GM23338 (cell line): ENCODE measurements around the gene AQP9.

Experiments
- CTCF ChIP-seq, 2 experiments: fragments of 200-600 bp in 1 of 2; sonication (generic) in 1 of 2; conservative IDR thresholded peaks; 2 replicates each; pipeline versions ENCODE4 v1.5.1 to v1.6.1; 2016 to 2017; ENCODE audit warnings: antibody characterized with exemption in 2 of 2, low read depth in 2 of 2, mild to moderate bottlenecking in 2 of 2, moderate library complexity in 1 of 2
- EZH2phosphoT487 ChIP-seq: fragments of 200-600 bp; sonication (generic); IDR thresholded peaks from one replicate; pipeline ENCODE4 v1.8.1; 2018; ENCODE audit warnings: antibody characterized with exemption; ENCODE audit not compliant: unreplicated experiment
- JUNB ChIP-seq: IDR thresholded peaks from one replicate; pipeline ENCODE4 v1.6.1; 2016; ENCODE audit warnings: antibody characterized with exemption; ENCODE audit not compliant: unreplicated experiment
- POLR2AphosphoS5 ChIP-seq: IDR thresholded peaks from 2 replicates; pipeline ENCODE4 v1.6.1; 2016; ENCODE audit warnings: antibody characterized with exemption, low read depth

GRCh38 chr15:58185439-58185838 lies 47.3 kb downstream of the AQP9 start:
- peak in 1 of 2 experiments; percentile 50; a peak in 3 of 4 replicates for TF ChIP-seq CTCF (conservative IDR thresholded peaks at IDR 0.05; ENCODE audit: low read depth in 2 of 2)
- TF ChIP-seq POLR2AphosphoS5 = no peak
- no peak for TF ChIP-seq JUNB
- no peak for TF ChIP-seq EZH2phosphoT487
